Stimulated activated memory B cell treated with anti-CD40 and anti-IgM and Interleukin-4, amounts not matched to agents 10 μg/mL and 1 μg/mL and 100 μg/mL, for 72 hours (primary cell): ENCODE data around the gene LRP3.

ENCODE experiments used
- ATAC-seq: fragments of 150-1000 bp; cut with Tn5 transposase; 2 replicates; pipeline ENCODE4 v1.10.0; 2021
- H3K27ac Mint-ChIP-seq: one replicate; pipeline ENCODE4 v1.8.0; 2022; ENCODE audit warnings: mild to moderate bottlenecking, mixed read lengths
- H3K27me3 Mint-ChIP-seq: one replicate; pipeline ENCODE4 v1.8.0; 2022; ENCODE audit warnings: mixed read lengths
- H3K36me3 Mint-ChIP-seq: one replicate; pipeline ENCODE4 v1.8.0; 2022; ENCODE audit warnings: mixed read lengths
- H3K4me1 Mint-ChIP-seq: one replicate; pipeline ENCODE4 v1.8.0; 2022; ENCODE audit warnings: mixed read lengths
- H3K4me3 Mint-ChIP-seq: one replicate; pipeline ENCODE4 v1.8.0; 2022; ENCODE audit warnings: mild to moderate bottlenecking, moderate library complexity, mixed read lengths
- H3K9me3 Mint-ChIP-seq: one replicate; pipeline ENCODE4 v1.8.0; 2022; ENCODE audit warnings: mixed read lengths

Gene LRP3

GRCh38 chr19:33232656-33233055, 38.5 kb downstream of the LRP3 start:
- Mint-ChIP-seq H3K36me3 (no peaks in the 10 kb centered on the region), H3K27me3 (peaks cover 40% of the 10 kb centered on the region), H3K4me3 (no peak overlapping the region), H3K9me3 (peaks cover 12% of the 10 kb centered on the region), H3K4me1 (peaks cover 8% of the 10 kb centered on the region), H3K27ac (no peak overlapping the region)
- no peak for ATAC-seq

DNA sequence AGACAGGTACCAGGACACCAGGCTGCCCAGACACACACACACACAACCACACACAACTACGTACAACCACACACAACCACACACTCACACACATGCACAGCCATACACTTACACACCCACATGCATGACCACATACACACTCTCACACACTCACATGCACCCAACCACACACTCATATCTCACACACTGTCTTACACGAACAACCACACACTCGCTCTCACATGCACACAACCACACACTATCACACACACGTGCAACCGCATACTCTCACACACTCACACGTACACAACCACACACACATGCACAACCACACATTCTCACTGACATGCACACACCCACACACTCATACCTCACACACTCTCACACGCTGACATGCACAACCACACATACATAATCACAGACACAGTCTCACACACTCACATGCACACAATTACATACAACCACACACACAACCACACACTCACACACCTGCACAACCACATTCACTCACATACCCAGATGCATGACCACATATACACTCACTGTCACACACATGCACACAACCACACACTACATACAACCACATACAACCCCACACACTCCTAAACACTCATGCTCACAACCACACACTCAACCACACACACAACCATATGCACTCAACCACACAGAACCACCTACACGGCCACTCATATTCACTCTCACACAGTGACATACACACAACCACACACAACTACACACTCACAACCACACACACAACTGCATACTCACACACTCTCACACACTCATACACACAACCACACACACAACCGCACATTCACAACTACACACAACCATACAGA, 39.1 kb downstream of the LRP3 start:
- peaks cover 38% of the 10 kb centered on the region for H3K27me3 Mint-ChIP-seq
- no peak overlapping the region for H3K27ac Mint-ChIP-seq
- peaks cover 8% of the 10 kb centered on the region for H3K9me3 Mint-ChIP-seq
- H3K4me3 Mint-ChIP-seq: no peak overlapping the region
- no peak for ATAC-seq
- H3K36me3 Mint-ChIP-seq: no peaks in the 10 kb centered on the region
- H3K4me1 Mint-ChIP-seq: peaks cover 8% of the 10 kb centered on the region

DNA sequence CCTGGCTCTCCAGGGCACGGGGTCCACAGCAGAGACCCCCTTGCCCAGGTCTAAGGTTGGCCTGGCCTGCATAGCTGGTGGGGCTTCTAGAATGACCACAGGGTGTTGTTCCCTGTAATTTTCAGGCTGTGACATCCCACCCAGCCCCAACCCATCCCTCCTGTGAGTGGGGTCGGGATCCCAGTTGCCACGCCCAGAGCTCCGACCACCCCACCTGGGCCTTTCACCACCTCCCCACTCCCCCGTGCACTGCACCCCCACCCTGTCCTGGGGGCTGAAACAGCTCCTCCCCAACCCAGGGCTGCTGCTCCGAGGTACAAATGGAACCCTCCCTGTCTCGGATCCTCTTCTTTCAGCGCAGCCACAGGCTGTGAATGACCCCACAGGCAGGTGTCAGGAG, 40.0 kb downstream of the LRP3 start:
- H3K36me3 Mint-ChIP-seq: no peaks in the 10 kb centered on the region
- no peak overlapping the region for H3K27ac Mint-ChIP-seq
- no peak overlapping the region for H3K4me3 Mint-ChIP-seq
- peaks cover 2% of the 10 kb centered on the region for H3K9me3 Mint-ChIP-seq
- peaks cover 8% of the 10 kb centered on the region for H3K4me1 Mint-ChIP-seq
- no peak for ATAC-seq
- H3K27me3 Mint-ChIP-seq: peaks cover 38% of the 10 kb centered on the region

DNA sequence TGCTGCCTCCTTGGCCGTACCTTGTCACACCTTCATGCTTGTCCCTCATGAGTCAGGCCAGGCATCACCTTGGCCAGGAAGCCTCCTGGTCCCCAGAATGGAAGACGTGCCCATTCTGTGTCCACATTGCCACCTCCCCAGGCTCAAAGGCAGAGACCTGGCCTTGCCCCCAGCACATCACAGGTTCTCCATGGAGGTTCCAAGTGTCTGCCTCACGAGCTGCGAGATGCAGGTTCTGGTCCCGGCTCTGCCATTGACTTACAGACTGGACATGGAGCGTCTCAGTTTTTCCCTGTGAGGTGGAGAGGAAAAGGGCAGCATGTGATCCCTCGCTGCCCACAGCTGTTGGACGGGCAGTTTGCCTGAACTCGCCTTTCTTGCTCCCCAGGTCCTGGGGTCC, 40.6 kb downstream of the LRP3 start:
- no peak overlapping the region for H3K4me3 Mint-ChIP-seq
- no peaks in the 10 kb centered on the region for H3K36me3 Mint-ChIP-seq
- H3K4me1 Mint-ChIP-seq: peaks cover 8% of the 10 kb centered on the region
- no peak for ATAC-seq
- no peak overlapping the region for H3K27ac Mint-ChIP-seq
- peaks cover 43% of the 10 kb centered on the region for H3K27me3 Mint-ChIP-seq
- peaks cover 2% of the 10 kb centered on the region for H3K9me3 Mint-ChIP-seq

- Mint-ChIP-seq H3K27ac (peak overlapping the region; percentile 11), H3K36me3 (no peaks in the 10 kb centered on the region), H3K9me3 (peaks cover 2% of the 10 kb centered on the region), H3K4me1 (peaks cover 8% of the 10 kb centered on the region), H3K4me3 (peak overlapping the region; percentile 45), H3K27me3 (peaks cover 40% of the 10 kb centered on the region)
- ATAC-seq: peak; percentile 97
Measured at GRCh38 chr19:33235269-33235995, 41.3 kb downstream of the LRP3 start.

DNA sequence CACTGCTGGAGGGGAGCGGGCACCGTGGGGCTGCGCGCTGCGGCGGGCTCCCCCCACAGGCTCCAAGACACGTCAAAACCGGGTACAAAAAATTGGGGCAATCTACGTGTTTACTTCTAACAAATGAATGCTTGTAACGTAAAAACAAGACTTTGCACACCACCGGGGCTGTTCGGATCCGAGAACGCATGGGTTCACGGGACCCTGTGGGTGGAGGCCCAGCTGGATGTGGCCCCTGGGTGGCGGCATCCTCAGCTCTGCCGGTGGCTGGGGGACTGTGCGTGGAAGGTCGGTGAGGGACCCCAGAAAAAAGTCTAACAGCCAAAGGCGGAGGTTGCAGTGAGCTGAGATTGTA, 41.8 kb downstream of the LRP3 start:
- Mint-ChIP-seq H3K4me3 (no peak overlapping the region), H3K4me1 (peaks cover 8% of the 10 kb centered on the region)
- peak; percentile 1 for ATAC-seq

GRCh38 chr19:33236696-33237390, 42.7 kb downstream of the LRP3 start:
- Mint-ChIP-seq H3K4me1 (peaks cover 8% of the 10 kb centered on the region), H3K4me3 (no peak overlapping the region), H3K36me3 (no peaks in the 10 kb centered on the region), H3K9me3 (no peaks in the 10 kb centered on the region), H3K27me3 (peaks cover 33% of the 10 kb centered on the region), H3K27ac (no peak overlapping the region)
- ATAC-seq: no peak

More for the DNA sequence above, 41.8 kb downstream of the LRP3 start:
- H3K36me3 Mint-ChIP-seq: no peaks in the 10 kb centered on the region
- no peaks in the 10 kb centered on the region for H3K9me3 Mint-ChIP-seq
- H3K27ac Mint-ChIP-seq: peak overlapping the region; percentile 11
- H3K27me3 Mint-ChIP-seq: peaks cover 35% of the 10 kb centered on the region

GRCh38 chr19:33238481-33239149, 44.5 kb downstream of the LRP3 start:
- Mint-ChIP-seq H3K27ac (no peak overlapping the region), H3K36me3 (no peaks in the 10 kb centered on the region), H3K27me3 (peaks cover 44% of the 10 kb centered on the region), H3K4me3 (no peak overlapping the region), H3K4me1 (peaks cover 8% of the 10 kb centered on the region), H3K9me3 (no peaks in the 10 kb centered on the region)
- no peak for ATAC-seq

GRCh38 chr19:33239223-33239975, 45.3 kb downstream of the LRP3 start:
- peaks cover 52% of the 10 kb centered on the region for H3K27me3 Mint-ChIP-seq
- no peaks in the 10 kb centered on the region for H3K9me3 Mint-ChIP-seq
- no peaks in the 10 kb centered on the region for H3K36me3 Mint-ChIP-seq
- H3K27ac Mint-ChIP-seq: no peak overlapping the region
- H3K4me1 Mint-ChIP-seq: peaks cover 8% of the 10 kb centered on the region
- ATAC-seq: no peak
- no peak overlapping the region for H3K4me3 Mint-ChIP-seq

- no peaks in the 10 kb centered on the region for H3K36me3 Mint-ChIP-seq
- peaks cover 4% of the 10 kb centered on the region for H3K4me1 Mint-ChIP-seq
- no peaks in the 10 kb centered on the region for H3K9me3 Mint-ChIP-seq
- no peak for ATAC-seq
- H3K27ac Mint-ChIP-seq: no peak overlapping the region
- H3K4me3 Mint-ChIP-seq: no peak overlapping the region
- peaks cover 54% of the 10 kb centered on the region for H3K27me3 Mint-ChIP-seq
Measured at GRCh38 chr19:33240181-33240771, 46.1 kb downstream of the LRP3 start.

- Mint-ChIP-seq H3K9me3 (no peaks in the 10 kb centered on the region), H3K4me1 (no peaks in the 10 kb centered on the region), H3K4me3 (no peak overlapping the region), H3K27me3 (peaks cover 50% of the 10 kb centered on the region), H3K36me3 (no peaks in the 10 kb centered on the region), H3K27ac (no peak overlapping the region)
- peak; percentile 45 for ATAC-seq
Measured at GRCh38 chr19:33241091-33241529, 47.0 kb downstream of the LRP3 start.

- H3K27ac Mint-ChIP-seq: no peak overlapping the region
- no peaks in the 10 kb centered on the region for H3K4me1 Mint-ChIP-seq
Measured at GRCh38 chr19:33241530-33242101, 47.5 kb downstream of the LRP3 start.

GRCh38 chr19:33242131-33242530, 48.0 kb downstream of the LRP3 start:
- no peak overlapping the region for H3K27ac Mint-ChIP-seq
- no peak for ATAC-seq
- peaks cover 49% of the 10 kb centered on the region for H3K27me3 Mint-ChIP-seq
- no peaks in the 10 kb centered on the region for H3K36me3 Mint-ChIP-seq
- no peaks in the 10 kb centered on the region for H3K9me3 Mint-ChIP-seq
- no peaks in the 10 kb centered on the region for H3K4me1 Mint-ChIP-seq
- H3K4me3 Mint-ChIP-seq: no peak overlapping the region

More at GRCh38 chr19:33241530-33242101, 47.5 kb downstream of the LRP3 start:
- no peak overlapping the region for H3K4me3 Mint-ChIP-seq
- H3K36me3 Mint-ChIP-seq: no peaks in the 10 kb centered on the region
- H3K27me3 Mint-ChIP-seq: peaks cover 50% of the 10 kb centered on the region
- H3K9me3 Mint-ChIP-seq: no peaks in the 10 kb centered on the region
- peak; percentile 43 for ATAC-seq

GRCh38 chr19:33242911-33243310, 48.8 kb downstream of the LRP3 start:
- H3K4me3 Mint-ChIP-seq: no peak overlapping the region
- no peak overlapping the region for H3K27ac Mint-ChIP-seq

More at GRCh38 chr19:33242911-33243310, 48.8 kb downstream of the LRP3 start:
- no peaks in the 10 kb centered on the region for H3K36me3 Mint-ChIP-seq
- ATAC-seq: no peak
- no peaks in the 10 kb centered on the region for H3K4me1 Mint-ChIP-seq
- H3K9me3 Mint-ChIP-seq: no peaks in the 10 kb centered on the region
- peaks cover 41% of the 10 kb centered on the region for H3K27me3 Mint-ChIP-seq
